Upper lobe of left lung (tissue), 4 donors: ENCODE results near the gene REPIN1.

Experiments used
- CTCF ChIP-seq, 6 experiments: fragments of 450-650 bp in 4 of 6; fragments of 200-600 bp in 2 of 6; sonication (generic) in 2 of 6; IDR thresholded peaks; one replicate each; pipeline ENCODE4 v1.5.1; 2016 to 2019; ENCODE audit warnings: antibody characterized with exemption in 6 of 6
- EP300 ChIP-seq, 4 donors: sonication (generic); formaldehyde crosslinking; IDR thresholded peaks; one replicate each; pipeline ENCODE4 v1.5.1; 2017; ENCODE audit warnings: antibody characterized with exemption in 4 of 4, control low read depth in 2 of 4
- POLR2A ChIP-seq, 4 donors: fragments of 450-650 bp; IDR thresholded peaks; one replicate each; pipeline ENCODE4 v1.5.1; 2016 to 2017; ENCODE audit warnings: antibody characterized with exemption in 4 of 4, mild to moderate bottlenecking in 2 of 4
- POLR2AphosphoS5 ChIP-seq, 2 donors: sonication (generic); formaldehyde crosslinking; IDR thresholded peaks; one replicate each; pipeline ENCODE4 v1.5.1; 2017; ENCODE audit warnings: antibody characterized with exemption in 2 of 2

GRCh38 chr7:150378115-150378852 is 9.7 kb downstream of the REPIN1 start:
- TF ChIP-seq POLR2A (IDR thresholded peaks at IDR 0.05) (no peak), CTCF (IDR thresholded peaks at IDR 0.05) (no peak), POLR2AphosphoS5 (IDR thresholded peaks at IDR 0.05) (peak in 1 of 2 donors; percentile 6), EP300 (IDR thresholded peaks at IDR 0.05) (no peak)
